Endothelial cell (in vitro differentiated cells): ENCODE results near the gene BACH2. TPM values are rescaled to one million over a fixed set of nuclear protein-coding genes. Genes with fewer than 3 reads are reported as not detected.

Experiments used
- DNase-seq: peaks from one replicate; pipeline ENCODE4 v3.0.0; 2021; ENCODE audit warnings: low spot score
- H3K27ac Mint-ChIP-seq: one replicate; pipeline ENCODE4 v1.8.0; 2021; ENCODE audit warnings: mixed read lengths, inconsistent platforms; ENCODE audit not compliant: unreplicated experiment
- H3K27me3 Mint-ChIP-seq: one replicate; pipeline ENCODE4 v1.8.0; 2021; ENCODE audit warnings: mild to moderate bottlenecking, moderate library complexity, mixed read lengths, inconsistent platforms; ENCODE audit not compliant: unreplicated experiment
- H3K36me3 Mint-ChIP-seq: one replicate; pipeline ENCODE4 v1.8.0; 2021; ENCODE audit warnings: mild to moderate bottlenecking, low read depth, mixed read lengths, inconsistent platforms; ENCODE audit not compliant: unreplicated experiment
- H3K4me1 Mint-ChIP-seq: one replicate; pipeline ENCODE4 v1.8.0; 2021; ENCODE audit warnings: mild to moderate bottlenecking, mixed read lengths, inconsistent platforms; ENCODE audit not compliant: unreplicated experiment
- H3K4me3 Mint-ChIP-seq: one replicate; pipeline ENCODE4 v1.8.0; 2021; ENCODE audit warnings: mild to moderate bottlenecking, mixed read lengths, inconsistent platforms; ENCODE audit not compliant: unreplicated experiment
- H3K9me3 Mint-ChIP-seq: one replicate; pipeline ENCODE4 v1.8.0; 2021; ENCODE audit warnings: mixed read lengths, inconsistent platforms; ENCODE audit not compliant: unreplicated experiment
- CTCF ChIP-seq: fragments of 200-600 bp; sonication (generic); IDR thresholded peaks from one replicate; pipeline ENCODE4 v1.5.0; 2021; ENCODE audit warnings: antibody characterized with exemption; ENCODE audit not compliant: unreplicated experiment
- total RNA-seq: library from RNA; stranded (reverse); fragmentation: NEBNext Ultra II Directional; extraction: Animal tissue kit (Norgen Biotek cat#: 25700); gene quantifications from one replicate; pipeline ENCODE4 v1.2.1, GENCODE V29; 2021; ENCODE audit not compliant: unreplicated experiment

BACH2 gene
- total RNA-seq, 1 donor from 2014 or later: 3.9 TPM

GRCh38 chr6:89987140-89987539, 309.5 kb downstream of the BACH2 start:
- H3K36me3 Mint-ChIP-seq: no peaks in the 10 kb centered on the region
- no peaks in the 10 kb centered on the region for H3K4me1 Mint-ChIP-seq
- H3K4me3 Mint-ChIP-seq: no peak overlapping the region
- no peaks in the 10 kb centered on the region for H3K9me3 Mint-ChIP-seq
- no peak for TF ChIP-seq CTCF
- H3K27ac Mint-ChIP-seq: no peak overlapping the region
- H3K27me3 Mint-ChIP-seq: peaks cover 2% of the 10 kb centered on the region
- DNase-seq: no peak

- Mint-ChIP-seq H3K27me3 (peaks cover 2% of the 10 kb centered on the region), H3K36me3 (no peaks in the 10 kb centered on the region), H3K27ac (no peak overlapping the region), H3K4me3 (no peak overlapping the region), H3K4me1 (no peaks in the 10 kb centered on the region), H3K9me3 (no peaks in the 10 kb centered on the region)
- TF ChIP-seq CTCF: no peak
- DNase-seq: no peak
Observed at GRCh38 chr6:89986650-89987074, 310.0 kb downstream of the BACH2 start.

- TF ChIP-seq CTCF: no peak
- no peaks in the 10 kb centered on the region for H3K9me3 Mint-ChIP-seq
- H3K4me1 Mint-ChIP-seq: no peaks in the 10 kb centered on the region
- H3K4me3 Mint-ChIP-seq: no peak overlapping the region
- H3K27ac Mint-ChIP-seq: no peak overlapping the region
- peaks cover 2% of the 10 kb centered on the region for H3K27me3 Mint-ChIP-seq
- H3K36me3 Mint-ChIP-seq: no peaks in the 10 kb centered on the region
- no peak for DNase-seq
Observed at GRCh38 chr6:89985751-89986493, 310.7 kb downstream of the BACH2 start.

- Mint-ChIP-seq H3K27me3 (peaks cover 4% of the 10 kb centered on the region), H3K4me3 (no peak overlapping the region), H3K4me1 (no peaks in the 10 kb centered on the region), H3K9me3 (no peaks in the 10 kb centered on the region), H3K36me3 (no peaks in the 10 kb centered on the region), H3K27ac (no peak overlapping the region)
- DNase-seq: no peak
- no peak for TF ChIP-seq CTCF
Observed at GRCh38 chr6:89984926-89985750, 311.5 kb downstream of the BACH2 start.

- no peak overlapping the region for H3K27ac Mint-ChIP-seq
- no peaks in the 10 kb centered on the region for H3K9me3 Mint-ChIP-seq
- H3K27me3 Mint-ChIP-seq: peaks cover 4% of the 10 kb centered on the region
- no peak for DNase-seq
- no peak overlapping the region for H3K4me3 Mint-ChIP-seq
- H3K4me1 Mint-ChIP-seq: no peaks in the 10 kb centered on the region
- TF ChIP-seq CTCF: no peak
- no peaks in the 10 kb centered on the region for H3K36me3 Mint-ChIP-seq
Observed at GRCh38 chr6:89980353-89980752, 316.3 kb downstream of the BACH2 start.
